HG03342 (cell line): ENCODE measurements around the gene GRB10.
"Not testable (repeated sequence)": the region's sequence is repeated elsewhere in the genome, so short reads cannot be mapped to it uniquely, and the experiment has no call there.

Experiments
- ATAC-seq: cut with Tn5 transposase; IDR thresholded peaks from one replicate; pipeline ENCODE4 v1.9.1; 2021; ENCODE audit warnings: mild to moderate bottlenecking, moderate library complexity; ENCODE audit not compliant: unreplicated experiment

GRB10 gene

GRCh38 chr7:50745336-50745735 lies 37.4 kb downstream of the GRB10 start:
- no peak for ATAC-seq

DNA sequence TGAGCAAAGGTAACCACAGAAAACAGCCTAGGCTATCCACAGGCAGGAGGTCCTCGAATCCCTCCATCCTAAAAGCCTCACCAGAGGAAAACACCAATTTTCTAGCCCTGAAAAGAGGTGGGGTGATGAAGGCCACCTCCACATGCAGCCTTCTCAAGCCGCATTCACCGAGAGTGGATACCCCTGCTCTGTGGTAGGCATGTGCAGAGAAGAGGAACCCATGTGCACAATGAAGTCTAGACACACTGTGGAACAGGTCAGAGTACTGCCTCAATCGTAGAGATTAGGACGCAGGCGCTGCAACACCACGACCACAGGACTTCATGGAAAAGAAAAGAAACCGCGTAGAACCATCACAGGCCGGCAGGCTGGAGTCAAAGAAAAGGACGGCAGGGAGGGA lies 38.8 kb downstream of the GRB10 start:
- ATAC-seq: no peak

- no peak for ATAC-seq
Measured at GRCh38 chr7:50743016-50743415, 39.7 kb downstream of the GRB10 start.

DNA sequence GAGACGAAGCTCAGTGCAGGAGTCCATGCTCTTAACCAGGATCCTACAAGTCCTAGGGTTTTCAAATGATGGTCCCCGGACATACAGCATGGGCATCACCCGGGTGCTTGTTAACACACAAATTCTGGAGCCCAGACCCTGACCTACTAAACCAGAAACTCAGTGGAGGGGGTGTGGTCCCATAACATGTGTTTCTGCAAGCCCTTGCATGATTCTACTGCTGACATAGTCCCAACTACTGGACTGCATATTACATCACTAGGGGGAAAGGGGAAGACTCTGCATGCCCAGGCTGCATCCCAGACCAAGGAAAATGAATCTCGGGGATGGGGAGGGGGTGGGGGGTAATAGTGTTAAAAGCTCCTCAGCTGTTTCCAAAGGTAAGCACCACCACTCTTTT lies 40.3 kb downstream of the GRB10 start:
- no peak for ATAC-seq

DNA sequence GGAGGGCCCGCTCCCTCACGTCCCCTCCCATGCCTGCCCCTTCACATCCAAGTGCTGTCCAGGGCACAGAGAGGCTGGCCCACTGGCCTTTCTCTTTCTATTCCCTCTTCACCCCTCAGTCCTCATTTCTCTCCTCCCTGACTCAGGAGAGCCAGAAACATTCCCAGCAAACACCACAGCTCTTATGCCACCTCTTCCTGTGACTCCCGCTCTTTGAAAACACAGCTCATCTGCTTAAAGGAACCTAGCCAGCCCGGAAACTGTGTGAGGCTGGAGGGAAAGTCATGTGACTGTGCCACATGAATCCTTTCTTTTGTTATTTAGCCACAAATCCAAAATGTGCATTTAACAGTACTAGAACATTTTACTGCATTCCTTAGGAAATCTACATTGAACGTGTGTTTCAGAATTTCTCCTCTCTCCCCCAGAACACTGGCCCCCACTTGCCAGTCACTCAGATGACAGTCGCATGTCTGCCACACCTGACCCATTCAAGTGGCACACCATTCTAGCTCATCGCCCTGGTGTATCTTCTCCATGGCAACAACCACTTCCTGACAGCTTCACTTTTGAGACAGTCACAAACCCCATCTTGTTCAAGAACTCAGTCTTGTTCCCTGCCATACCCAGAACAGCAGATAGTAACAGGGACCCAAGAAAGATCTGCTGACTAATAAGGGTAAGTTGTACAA lies 42.8 kb downstream of the GRB10 start:
- ATAC-seq: peak; percentile 58

DNA sequence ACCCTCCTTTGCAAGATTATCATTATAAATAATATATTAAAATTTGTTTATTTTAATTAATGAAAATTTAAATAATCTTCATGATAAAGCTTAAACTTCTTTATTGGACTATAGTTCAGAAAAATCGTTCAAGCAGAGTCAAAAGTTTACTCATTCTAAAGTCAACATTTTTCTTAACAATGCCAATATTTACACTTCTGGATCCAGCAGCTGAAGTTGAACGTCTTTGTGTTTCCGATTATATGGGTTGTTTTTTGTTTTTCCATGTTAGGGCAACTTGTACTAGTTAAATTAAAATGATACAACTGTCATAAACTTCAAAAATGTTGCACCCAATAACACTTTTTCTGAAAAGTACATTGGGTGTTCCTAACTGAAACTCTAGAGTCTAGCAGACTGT lies 43.8 kb downstream of the GRB10 start:
- no peak for ATAC-seq

DNA sequence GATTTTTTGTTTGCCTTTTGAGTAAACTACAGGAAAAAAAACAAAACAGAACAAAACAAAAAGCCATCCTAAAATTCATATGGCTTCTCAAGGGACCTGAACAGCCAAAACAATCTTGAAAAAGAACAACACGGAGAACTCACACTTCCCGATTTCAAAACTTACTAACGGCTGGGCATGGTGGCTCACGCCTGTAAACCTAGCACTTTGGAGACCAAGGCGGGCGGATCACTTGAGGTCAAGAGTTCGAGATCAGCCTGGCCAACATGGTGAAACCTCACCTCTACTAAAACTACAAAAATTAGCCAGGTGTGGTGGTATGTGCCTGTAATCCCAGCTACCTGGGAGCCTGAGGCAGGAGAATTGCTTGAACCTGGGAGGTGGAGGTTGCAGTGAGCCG lies 46.9 kb downstream of the GRB10 start:
- not testable (repeated sequence) for ATAC-seq

GRCh38 chr7:50735333-50735732 lies 47.4 kb downstream of the GRB10 start:
- no peak for ATAC-seq

GRCh38 chr7:50734246-50734645 lies 48.5 kb downstream of the GRB10 start:
- ATAC-seq: no peak

DNA sequence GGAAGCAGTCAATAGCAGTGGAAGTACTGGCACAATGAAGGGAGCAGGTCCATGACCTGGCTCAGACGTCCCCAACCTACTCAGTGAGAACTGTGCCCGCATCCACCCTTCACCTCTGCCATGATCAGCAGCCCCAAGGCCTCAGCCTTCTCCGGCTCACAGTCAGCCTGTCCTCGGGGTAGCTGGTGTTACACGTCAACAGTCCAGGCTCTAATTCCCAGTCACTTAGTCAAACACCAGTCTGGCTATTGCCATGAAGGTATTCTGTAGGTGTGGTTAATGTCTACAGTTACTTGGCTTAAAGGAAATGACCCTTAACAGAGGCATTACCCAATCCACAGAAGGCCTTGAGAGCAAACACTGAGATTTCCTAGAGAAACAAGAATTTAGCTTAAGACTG lies 49.1 kb downstream of the GRB10 start:
- no peak for ATAC-seq

- no peak for ATAC-seq
Measured at GRCh38 chr7:50731703-50732582, 50.8 kb downstream of the GRB10 start.

DNA sequence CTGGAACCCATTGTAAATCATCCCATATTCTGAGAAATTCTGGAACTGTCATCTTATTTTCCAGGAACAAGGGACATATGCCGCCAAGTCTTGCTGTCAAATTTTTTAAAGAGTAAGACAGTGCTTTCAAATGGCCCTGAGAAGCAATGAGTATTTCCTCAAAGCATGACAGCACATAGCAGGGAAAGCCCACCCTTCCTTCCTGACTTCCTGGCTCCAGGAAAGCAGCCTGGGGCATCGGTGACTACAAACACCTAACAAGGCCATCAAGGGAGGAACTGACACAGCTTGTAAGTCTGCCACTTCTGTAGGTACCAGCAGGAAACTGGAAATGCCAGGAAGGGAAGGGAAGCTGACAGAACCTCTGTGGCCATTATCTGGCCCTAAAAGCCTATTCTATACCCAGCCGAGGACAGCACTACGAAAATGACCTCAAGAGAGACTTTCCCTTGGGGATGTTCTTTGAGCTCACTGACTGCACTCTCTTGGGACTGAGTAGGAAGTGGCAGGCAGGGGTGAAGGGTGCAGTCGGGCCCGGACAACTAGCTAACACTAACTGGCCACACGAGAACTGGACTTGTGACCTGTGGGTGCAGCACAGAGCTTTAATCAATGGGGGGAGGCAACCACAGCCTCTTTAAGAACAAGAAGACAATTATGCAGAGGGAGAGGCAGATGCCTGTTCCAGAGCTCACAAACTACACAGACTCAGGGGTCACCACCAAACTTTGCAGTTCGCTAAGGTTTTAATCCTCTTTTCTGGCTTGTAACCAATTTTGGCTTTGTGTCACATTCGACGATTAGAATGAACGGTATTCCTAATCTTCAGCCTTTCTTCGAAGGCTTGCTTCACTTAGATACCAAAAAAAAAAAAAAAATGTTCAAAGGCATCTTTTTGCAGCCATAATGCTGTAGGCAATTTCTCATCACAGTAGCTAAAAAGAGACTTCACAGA lies 52.0 kb downstream of the GRB10 start:
- ATAC-seq: no peak

DNA sequence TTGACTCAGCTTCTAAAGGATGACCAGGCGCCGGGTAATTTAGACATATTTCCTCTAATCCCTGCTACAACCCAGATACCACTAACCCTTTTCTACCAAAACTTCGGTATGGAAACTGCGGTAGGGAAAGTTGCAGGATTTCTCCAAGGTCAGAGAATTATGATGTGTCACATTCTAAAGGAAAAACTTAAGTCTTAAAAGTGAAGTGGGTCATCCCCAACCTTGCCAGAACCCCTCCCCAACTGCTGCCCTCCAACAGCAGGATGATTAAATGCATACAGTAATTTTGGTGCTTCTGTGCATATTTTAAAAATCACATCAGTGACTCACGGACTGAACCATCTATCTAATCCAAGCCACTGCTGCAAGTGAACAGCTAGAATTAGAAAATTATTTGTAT lies 52.7 kb downstream of the GRB10 start:
- no peak for ATAC-seq

GRCh38 chr7:50728184-50728583 lies 54.5 kb downstream of the GRB10 start:
- ATAC-seq: no peak

DNA sequence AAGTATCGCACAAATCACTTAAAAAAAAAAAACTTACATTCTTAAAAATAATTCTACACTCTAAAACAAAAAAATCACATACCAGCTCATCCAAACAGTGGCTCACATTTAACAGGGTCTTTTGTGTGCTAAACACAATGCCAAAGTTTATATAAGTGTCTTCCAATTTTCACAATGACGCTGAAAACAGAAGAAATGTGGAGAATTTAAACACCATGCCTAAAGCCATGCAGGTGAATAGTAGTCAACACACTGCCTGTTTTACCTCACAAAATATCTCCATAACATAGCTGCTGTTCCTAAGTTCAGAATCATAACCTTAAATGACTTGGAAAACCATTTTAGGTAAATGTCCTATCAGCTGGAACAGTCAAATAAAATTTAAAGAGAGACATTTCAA lies 55.0 kb downstream of the GRB10 start:
- ATAC-seq: no peak

DNA sequence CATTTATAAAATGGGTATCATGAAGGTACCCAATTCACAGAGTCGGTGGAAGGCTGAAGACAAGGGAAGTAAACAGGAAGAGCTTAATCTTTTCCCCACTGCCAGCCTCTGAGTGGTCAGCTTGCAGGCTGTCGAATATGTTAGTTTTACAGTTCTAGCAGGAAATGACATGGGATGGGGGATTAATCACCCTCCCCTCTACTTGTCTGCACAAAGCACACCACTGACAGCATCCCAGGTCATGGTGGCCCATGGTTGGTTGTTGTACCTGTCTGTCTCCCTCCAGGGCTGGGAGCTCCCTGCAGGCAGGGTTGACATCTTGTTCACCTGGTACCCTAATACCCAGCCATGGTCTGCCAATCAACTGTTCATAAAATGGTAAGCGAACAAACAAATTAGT lies 55.6 kb downstream of the GRB10 start:
- no peak for ATAC-seq

- no peak for ATAC-seq
Measured at GRCh38 chr7:50725774-50726173, 56.9 kb downstream of the GRB10 start.

GRCh38 chr7:50724526-50725520 lies 57.9 kb downstream of the GRB10 start:
- no peak for ATAC-seq

DNA sequence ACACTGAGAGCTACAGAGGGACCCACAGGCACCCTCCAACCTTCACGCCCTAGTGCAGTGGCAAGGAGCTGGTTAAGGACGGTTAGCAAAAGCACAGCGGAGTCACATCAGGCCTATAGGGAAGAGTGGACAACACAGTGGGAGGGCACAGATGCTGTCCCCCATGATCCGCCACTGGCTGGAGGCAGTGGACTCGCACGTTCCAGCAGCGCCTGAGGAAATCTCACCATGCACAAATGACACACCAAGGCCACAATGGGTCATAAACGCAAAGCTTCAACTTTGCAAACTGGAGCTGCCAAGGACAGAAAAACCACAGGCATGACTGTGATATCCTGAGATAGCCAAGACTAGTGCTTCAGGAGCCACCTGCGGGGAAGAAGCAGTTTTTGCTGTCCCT lies 58.8 kb downstream of the GRB10 start:
- ATAC-seq: no peak

- ATAC-seq: no peak
Measured at GRCh38 chr7:50723173-50723572, 59.5 kb downstream of the GRB10 start.
